Glomerular visceral epithelial cell (primary cell): Measurements from ENCODE around the gene LRRC10.
A peak's percentile ranks its signal among the peaks of the same experiment; 100 is the strongest.
"Not testable (repeated sequence)": the region's sequence is repeated elsewhere in the genome, so short reads cannot be mapped to it uniquely, and the experiment has no call there.

ENCODE experiments used
- DNase-seq: peaks from one replicate; pipeline ENCODE4 v3.0.0-alpha.2; 2016; ENCODE audit errors: extremely low spot score

The LRRC10 gene

DNA sequence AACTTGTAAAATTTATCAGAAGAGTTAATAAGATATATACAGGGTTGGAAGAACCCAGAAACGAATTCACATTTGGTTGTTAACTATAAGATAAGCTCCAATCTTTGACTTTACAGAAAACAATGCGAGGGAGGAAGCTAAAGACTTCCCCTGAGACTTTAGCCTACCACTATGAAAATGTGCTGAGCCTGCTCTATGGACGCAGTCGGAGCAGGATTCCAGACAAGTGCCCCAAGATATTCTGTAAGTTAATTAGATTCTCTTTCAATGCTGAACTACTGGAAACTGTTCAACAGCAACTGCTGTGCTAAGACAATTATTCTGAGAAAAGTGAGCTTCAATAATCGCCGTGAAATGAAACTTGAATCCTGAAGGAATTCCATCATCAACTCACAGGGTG is 8.3 kb upstream of the LRRC10 start:
- no peak for DNase-seq

DNA sequence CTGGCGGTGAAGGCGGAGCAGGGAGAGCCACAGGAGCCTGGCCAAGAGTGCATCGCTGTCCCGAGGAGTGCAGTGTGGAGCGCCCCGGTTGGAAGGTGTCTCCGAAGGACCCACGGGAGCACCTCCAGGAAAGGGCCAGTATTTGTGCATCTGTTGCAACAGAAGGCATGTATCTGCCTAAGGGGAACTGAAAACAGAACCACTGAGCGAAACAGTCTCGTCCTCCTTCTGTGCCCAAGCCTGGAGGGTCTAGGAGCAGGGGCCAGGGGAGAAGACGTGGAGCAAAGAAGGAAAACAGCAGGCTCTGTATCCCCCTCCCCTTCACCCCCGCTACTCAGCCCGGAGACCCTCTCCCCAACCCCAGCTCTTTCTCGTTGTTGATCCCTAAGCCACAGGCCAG is 5.3 kb upstream of the LRRC10 start:
- DNase-seq = no peak

DNA sequence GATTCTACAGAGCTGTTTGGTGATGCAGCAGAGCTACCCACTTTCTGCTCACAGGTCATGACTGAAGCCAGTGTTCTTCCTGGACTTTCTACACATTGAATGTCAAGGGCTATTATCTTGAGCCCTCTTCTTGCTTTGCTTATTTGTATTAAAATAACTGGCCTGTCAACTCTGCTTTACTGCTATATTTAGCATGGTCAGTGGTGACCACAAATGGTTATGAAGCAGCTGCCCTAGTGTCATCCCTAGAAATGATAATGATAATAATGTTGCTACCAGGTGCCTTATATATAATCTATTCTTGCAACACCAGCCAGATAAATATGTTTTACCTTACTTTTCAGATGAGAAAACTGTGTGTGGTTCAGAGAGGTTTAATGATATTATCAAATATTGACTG is 2.6 kb upstream of the LRRC10 start:
- no peak for DNase-seq

DNA sequence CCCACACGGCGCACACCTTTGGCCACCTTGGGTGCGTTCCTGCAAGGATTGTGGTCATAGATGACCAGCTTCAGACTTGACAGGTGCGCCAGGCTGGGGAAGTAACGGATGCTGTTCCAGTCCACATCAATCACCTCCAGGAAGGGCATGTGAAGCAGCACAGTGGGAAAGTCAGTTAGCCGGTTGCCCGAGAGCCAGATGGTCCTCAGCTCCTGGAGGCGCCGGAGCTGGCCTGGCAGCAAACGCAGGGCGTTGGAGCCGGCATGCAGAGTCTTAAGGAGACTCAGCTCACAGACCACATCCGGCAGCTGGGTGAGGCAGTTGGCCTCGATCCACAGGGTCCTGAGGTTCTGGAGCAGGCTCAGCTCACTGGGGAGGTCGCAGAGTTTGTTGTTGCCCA is 581 bp downstream of the LRRC10 start:
- no peak for DNase-seq

DNA sequence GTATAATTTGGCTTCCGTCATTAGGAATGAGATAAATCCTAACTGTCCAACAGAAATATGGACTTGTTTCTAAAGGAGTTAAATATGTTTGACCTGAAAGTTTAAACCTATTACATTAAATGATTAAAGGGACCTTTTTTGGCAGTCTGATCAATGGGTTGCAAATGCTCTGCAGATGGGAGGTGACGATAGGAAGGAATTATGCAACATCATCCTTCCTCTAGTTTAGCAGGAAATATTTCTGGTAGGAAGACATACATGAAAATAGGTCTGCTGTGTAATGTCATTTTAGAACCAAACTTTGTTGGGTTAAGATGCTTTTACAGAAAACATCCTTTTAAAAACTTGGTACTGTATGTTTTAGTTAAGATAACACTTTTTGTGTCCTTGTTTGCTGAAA is 2.6 kb downstream of the LRRC10 start:
- DNase-seq = no peak

DNA sequence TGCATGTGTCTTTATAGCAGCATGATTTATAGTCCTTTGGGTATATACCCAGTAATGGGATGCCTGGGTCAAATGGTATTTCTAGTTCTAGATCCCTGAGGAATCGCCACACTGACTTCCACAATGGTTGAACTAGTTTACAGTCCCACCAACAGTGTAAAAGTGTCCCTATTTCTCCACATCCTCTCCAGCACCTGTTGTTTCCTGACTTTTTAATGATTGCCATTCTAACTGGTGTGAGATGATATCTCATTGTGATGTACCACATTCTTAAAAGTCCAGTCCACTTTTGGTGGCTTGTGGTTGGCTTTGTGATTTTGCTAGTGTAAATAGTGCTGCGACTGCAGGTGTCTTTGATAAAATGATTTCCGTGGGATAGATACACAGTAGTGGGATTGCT is 6.4 kb downstream of the LRRC10 start:
- DNase-seq = not testable (repeated sequence)

DNA sequence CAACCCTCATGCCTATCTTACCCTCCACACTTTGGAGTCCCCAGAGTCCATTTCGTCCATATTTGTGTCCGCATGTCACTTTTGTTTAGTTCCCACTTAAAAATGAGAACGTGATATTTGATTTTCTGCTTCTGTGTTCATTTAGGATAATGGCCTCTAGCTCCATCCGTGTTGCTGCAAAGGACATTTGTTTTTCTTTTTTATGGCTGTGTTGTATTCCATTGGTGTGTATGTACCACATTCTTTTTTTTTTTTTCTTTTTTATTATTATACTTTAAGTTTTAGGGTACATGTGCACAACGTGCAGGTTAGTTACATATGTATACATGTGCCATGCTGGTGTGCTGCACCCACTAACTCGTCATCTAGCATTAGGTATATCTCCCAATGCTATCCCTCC is 7.2 kb downstream of the LRRC10 start:
- DNase-seq = not testable (repeated sequence)

DNA sequence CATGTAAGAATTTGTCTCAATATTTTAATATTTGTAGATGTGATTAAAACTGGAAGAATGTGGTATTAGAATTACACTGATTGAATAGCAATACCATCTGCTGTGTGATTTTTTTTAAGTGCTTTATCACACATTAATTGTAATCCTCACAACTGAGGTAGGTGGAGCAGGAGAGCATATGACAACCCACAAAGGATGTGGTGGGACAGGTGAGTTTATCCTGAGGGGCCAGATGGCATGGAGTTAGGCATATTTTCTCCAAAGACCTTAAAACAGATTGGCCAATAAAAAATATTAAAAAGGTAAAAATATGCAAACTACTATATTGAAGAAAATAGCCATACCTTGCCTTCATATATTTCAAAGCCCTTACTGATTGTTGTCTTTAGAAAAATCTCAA is 7.8 kb downstream of the LRRC10 start:
- no peak for DNase-seq

DNA sequence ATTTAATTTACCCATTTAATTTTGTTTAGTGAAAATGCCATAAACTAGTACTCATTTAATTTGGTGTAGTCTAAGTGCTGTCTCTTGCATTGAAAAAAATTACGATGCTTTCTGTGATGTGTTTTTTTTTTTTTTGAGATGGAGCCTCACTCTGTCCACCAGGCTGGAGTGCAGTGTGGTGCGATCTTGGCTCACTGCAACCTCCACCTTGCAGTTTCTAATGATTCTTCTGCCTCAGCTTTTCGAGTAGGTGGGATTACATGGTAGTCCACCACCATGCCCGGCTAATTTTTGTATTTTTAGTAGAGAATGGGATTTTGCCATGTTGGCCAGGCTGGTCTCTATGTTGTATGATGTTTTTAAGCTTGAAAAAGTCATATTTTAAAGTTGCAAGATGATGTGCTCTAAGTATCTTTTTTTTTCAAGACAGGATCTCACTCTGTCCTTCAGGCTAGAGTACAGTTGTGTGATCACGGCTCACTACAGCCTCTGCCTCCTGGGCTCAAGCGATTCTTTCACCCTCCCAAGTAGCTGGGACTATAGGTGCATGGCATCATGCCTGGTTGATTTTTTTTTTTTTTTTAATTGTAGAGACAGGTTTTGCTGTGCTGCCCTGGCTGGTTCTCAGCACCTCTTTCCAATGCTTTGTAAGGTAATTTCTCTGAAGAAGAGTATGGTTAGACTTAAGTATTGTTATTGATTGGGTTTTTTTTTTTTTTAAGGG is 8.6 kb downstream of the LRRC10 start:
- no peak for DNase-seq

DNA sequence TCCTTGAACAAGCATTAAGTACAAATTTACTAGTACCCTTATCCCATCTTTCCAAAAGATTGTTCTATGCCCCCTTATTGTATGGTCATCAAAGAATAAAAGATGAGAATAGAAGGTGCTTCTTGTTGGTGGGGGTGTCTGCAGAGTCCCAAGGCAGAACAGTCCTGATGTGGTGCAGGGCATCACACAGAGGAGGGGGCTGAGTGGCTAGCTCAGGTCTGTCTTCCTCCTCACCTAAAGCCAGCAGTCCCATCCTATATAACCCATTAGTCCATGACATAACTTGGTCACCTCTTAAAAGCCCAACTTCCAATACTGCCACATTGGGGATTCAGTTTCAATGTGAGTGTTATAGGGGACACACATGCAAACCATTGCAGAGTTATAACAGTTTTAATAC is 9.9 kb downstream of the LRRC10 start:
- no peak for DNase-seq

DNA sequence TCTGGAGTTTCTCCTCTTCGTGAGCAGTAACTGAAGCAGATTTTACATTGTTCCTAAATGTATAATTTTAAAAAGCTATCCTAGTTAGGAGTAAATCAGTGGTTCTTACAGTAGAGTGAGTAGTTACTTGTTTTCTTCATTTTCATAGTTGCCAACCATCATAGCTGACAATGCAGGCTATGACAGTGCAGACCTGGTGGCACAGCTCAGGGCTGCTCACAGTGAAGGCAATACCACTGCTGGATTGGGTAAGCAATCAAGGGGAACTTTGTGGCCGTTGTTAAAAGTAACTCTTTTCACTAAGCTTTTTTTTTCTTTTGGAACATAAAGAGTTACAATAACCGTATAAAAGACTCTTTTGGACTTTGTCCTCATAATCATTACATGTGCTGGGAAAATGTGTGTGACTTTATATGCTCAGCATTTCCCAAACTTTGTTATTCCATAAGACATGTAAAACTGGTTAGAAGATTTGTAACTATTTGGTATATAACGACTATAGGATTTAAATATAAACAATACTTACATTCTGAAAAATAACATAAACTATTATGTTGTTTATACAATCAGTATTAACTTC is 12.4 kb downstream of the LRRC10 start:
- DNase-seq = no peak

DNA sequence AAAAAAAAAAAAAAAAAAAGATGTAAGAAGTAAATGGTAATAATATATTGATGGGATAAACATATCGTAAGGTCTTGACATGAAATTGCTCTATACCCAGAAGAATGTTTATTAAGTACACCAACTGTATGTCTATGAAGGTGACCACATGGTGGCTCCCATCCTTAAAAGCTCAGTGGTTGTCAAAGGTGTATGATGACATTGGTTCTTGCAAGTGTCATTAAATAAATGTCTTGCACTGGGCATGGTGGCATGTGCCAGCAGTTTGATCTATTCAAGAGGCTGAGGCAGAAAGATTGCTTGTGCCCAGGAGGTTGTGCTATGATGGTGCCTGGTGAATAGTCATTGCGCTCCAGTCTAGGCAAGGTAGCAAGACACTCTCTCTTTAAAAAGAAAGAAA is 15.0 kb downstream of the LRRC10 start:
- DNase-seq = no peak

DNA sequence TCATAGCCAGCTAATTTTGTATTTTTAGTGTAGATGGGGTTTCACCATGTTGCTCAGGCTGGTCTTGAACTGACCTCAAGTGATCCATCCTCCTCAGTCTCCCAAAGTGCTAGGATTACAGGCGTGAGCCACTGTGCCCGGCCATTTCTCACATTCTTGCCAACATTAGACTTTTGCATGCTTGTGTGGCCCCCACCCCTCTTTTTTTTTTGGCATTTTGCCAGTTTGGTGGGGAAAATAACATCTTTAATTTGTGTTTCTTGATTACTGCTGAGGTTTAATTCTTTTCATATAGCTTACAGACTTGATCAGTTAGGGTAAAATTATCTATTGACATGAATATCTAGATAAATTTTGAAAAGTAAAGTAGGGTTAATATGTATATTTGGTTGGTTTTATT is 21.6 kb downstream of the LRRC10 start:
- DNase-seq = no peak

DNA sequence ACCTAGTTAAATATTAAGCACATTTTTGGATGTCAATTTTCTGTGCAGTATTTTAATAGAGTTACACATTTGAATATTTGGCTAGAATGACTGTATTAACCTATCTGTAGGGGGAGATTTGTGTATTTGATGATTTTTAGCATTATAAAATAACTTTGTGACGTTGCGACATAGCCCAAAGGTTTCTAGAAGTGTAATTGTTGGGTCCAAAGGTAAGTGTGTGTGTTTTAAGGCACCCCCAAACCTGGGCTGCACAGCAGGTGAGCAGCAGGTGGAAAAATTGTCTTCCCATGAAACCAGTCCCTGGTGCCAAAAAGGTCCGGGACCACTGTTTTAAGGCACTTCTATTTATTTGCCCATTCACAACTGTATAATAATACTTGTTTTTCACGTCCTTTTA is 22.2 kb downstream of the LRRC10 start:
- no peak for DNase-seq

DNA sequence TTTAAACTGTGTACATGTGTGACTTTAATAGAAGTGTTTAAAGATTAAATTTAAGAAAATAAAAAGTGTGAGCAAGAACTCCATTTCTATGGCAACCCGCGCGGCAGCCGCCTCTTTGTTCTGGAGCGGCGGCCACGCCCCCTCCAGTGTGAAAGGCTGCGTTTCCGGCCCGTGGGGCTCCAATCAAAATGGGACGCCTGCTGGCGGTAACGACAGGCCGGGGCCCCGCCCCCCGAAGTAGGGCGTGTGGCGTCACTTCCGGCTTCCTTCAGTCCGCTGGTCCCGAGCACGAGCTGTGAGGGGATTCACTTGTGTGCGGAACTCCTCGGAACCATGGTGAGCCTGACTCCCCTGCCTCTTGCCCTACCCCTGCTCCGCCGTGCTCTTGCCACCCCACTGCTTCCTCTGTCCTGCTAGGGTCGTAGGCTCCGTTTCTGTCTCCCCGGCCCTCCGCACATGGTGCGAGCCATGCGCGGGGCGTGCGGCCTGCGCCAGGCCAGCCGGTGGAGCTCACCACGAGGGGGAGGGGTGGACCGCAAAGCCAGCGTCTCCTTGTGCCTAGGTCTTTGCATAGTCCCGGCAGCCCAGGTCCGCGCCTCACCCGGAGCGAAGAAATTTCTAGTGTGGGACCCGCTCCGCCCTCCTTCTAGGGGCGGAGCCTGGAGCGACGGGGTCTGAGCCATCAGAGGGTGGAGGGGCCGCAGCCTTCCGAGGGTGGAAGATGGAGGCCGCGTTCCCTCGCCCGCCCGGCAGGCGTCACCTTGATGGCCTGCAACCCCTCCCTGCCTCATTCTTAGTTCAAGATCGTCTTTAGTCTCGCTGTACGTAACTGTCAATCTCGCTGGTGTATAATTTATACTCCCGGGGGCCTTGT is 25.3 kb downstream of the LRRC10 start, which contains the start of gene CCT2:
Gene CCT2 (plus strand): TSS at position 271 of the 874 bp plus-strand sequence. CDS start 63 bp downstream, at position 334.
- DNase-seq = peak; percentile 94

DNA sequence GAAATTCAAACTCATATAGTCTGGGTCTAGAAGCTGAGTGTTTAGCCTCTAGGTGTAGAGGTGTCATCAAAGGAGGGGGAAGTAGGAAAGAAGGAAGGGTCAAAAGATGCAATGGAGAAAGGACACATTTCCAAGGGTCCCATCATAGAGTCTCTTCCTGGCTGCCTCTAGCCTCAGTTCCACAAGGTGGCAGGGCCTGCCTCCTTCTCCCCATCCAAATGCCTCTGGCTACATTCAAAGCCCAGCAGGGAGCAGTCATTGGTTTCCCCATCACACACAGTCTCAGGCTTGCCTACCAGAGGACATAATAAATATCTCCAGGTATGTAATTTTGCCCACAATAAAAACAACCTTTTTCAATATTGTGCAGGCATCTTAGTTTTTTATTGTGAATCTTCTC is 27.5 kb downstream of the LRRC10 start:
- DNase-seq = no peak

DNA sequence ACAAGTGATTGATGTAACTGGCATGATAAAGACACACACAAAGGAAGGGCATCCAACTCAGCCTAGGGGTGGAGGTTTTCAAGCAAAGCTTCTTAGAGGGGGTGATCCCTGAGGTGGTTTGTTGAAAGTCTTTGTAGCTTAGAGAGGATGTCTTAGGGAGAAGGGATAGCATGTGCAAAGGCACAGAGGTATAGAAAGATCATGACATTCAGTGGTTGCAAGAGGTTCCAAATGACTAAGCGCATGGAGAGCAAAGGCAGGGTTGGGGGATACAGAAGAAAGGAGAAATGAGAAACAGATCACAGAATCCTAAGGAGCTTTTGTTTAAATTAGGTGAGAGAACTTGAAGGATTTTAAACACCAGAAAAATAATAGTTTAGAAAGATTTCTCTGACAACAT is 30.6 kb downstream of the LRRC10 start:
- no peak for DNase-seq

DNA sequence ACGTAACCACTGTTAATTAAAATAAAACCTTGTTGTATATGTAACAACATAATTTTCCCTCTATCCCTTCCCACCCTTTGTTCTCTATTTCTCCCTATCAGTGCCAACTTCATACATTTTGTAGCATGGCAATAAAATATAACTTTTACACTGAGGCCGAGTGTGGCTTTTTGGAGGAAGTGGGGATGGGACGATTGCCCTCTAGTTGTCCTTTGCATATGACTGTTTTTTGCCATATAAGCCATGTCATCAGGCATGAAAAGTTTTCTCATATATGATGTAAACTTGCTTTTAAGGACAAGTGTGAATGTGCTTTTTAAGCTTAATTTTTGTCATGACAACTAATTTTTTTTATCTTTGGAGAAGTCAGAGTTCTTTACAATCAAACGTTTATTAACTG is 31.7 kb downstream of the LRRC10 start:
- DNase-seq = no peak

DNA sequence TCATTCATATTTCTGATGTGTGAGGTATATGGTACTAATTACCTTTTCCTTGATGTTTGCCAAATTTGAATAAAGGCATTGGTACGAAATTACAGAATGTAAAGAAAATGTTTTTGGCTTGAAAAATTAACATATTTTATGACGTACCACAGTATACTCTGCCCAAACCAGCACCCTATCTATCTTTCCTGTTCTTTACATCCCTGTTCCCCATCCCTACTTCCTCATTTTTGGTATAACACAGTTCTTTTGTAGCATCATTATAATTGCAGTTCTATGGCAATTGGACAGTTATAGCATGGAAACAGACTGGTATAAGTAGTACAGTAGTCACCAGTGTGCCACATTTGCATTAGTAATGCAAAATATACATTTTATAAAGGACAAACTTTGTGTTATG is 32.4 kb downstream of the LRRC10 start:
- DNase-seq = no peak

DNA sequence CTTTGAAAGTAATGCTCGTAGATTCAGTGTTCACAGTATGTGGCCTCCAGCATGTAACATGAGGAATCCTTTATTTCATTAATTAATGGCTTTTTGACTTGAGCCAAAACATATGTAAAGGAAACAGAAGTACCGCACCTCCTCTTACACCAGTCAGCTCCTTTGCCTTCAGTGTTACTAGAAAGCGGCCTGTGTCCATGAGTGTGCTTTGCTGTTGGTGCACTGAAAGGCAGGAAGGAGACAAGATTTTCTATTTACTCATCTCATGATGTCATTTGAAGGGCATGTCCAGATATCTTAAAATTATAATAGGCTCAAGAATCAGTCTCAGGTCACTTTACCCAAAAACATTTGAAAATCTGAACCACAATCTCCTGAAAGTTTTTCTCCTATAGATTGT is 35.4 kb downstream of the LRRC10 start:
- DNase-seq = no peak

DNA sequence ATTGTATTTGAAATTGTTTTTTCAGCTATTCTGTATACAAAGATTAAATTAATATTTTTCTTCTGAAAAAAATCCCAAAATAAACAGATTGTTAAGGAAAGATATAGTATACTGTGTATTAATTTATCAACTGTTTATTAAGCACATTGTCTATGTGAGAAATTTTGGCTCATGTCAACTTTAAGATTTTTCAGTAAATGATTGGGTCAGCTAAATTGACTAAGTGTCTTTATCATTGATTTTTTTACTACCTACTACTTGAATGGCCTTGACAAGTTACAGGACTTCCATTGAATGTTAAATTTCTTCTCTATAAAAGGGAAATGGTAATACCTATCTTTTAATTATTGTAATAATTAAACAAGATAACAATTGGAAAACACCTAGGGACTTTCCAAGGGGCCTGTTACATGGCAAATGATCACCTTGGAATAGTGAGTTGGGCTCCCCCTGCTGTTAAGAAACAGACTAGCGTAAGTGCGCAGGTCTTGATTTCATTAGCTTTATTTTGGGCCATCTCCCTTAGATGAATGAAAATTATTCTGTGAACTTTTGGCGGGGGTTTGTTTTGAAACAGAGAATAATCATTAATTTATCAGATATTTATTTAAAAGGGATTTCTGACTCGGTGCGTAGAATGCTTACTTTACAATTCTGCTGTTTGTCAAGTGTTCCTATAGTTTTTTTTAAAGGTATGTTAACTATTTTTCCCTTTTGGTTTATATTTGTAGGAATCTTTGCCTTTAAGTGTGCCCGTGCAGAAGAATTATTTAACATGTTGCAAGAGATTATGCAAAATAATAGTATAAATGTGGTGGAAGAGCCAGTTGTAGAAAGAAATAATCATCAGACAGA is 39.9 kb downstream of the LRRC10 start:
- peak; percentile 61 for DNase-seq

DNA sequence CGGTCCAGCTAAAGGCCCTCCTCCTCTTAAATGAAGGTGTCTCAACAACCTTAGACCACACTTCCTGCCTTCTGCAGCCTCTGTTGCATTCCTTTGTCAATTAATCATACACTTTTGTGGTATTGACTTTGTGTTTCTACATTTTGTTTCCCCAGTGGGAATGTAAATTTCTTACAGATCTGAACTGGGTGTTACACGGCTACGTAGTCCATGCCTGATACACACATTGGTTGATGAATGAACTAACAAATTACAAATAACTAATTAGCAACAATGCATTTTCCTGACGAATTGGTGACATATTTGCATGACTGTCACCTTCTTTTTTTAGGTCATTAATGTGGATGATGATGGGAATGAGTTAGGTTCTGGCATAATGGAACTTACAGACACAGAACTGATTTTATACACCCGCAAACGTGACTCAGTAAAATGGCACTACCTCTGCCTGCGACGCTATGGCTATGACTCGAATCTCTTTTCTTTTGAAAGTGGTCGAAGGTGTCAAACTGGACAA is 40.6 kb downstream of the LRRC10 start:
- peak; percentile 77 for DNase-seq
